ENCODE data around the gene RAB6B. TPM values are rescaled to one million over a fixed set of nuclear protein-coding genes. Genes with fewer than 3 reads are reported as not detected.

The RAB6B gene
- total RNA-seq, 1 donor from 2014 or later = 21.2 TPM

DNA sequence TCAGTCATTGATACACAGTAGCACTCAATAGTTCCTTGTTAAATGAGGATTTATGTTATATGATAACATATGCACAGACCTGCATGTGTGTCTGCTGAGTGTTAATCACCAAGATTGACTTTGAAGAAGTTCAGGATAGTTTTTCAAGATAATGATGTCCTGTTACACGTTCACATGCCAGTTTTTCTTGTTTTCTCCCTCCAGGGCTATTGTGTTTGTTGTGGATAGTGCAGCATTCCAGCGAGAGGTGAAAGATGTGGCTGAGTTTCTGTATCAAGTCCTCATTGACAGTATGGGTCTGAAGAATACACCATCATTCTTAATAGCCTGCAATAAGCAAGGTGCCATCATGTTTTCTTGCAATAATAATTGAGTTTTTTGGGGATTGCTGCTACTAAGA is 80.3 kb downstream of the RAB6B start:
- Mint-ChIP-seq H3K9me3 (no peaks in the 10 kb centered on the region), H3K27me3 (no peaks in the 10 kb centered on the region), H3K4me3 (peak overlapping the region; percentile 5), H3K4me1 (ENCODE audit: unreplicated experiment) (no peaks in the 10 kb centered on the region), H3K27ac (peak overlapping the region; percentile 0), H3K36me3 (peaks cover 26% of the 10 kb centered on the region)
- no peak for DNase-seq (ENCODE audit: extremely low spot score, unreplicated experiment)
- TF ChIP-seq, protein P1, sequence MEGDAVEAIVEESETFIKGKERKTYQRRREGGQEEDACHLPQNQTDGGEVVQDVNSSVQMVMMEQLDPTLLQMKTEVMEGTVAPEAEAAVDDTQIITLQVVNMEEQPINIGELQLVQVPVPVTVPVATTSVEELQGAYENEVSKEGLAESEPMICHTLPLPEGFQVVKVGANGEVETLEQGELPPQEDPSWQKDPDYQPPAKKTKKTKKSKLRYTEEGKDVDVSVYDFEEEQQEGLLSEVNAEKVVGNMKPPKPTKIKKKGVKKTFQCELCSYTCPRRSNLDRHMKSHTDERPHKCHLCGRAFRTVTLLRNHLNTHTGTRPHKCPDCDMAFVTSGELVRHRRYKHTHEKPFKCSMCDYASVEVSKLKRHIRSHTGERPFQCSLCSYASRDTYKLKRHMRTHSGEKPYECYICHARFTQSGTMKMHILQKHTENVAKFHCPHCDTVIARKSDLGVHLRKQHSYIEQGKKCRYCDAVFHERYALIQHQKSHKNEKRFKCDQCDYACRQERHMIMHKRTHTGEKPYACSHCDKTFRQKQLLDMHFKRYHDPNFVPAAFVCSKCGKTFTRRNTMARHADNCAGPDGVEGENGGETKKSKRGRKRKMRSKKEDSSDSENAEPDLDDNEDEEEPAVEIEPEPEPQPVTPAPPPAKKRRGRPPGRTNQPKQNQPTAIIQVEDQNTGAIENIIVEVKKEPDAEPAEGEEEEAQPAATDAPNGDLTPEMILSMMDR (conservative IDR thresholded peaks at IDR 0.05) = no peak

DNA sequence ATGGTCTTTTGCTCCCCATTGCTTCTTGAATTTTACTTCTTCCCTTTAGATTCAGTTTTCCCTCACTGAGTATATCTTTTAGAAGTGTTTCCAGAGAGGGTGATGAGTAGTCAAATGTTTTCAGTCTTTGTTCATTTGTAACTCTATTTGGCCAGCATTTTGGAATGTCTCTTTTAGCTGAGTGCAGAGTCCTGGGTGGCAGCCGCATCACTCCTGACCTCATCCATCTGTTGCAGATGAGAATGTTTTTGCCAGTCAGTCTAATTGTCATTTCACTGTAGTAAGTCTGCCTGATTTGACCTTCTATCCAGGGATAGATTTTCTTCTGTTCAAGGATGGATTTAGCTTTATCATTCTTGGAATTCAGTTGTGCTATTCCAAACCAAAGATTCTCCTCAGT is 82.8 kb downstream of the RAB6B start:
- no peak for DNase-seq (ENCODE audit: extremely low spot score, unreplicated experiment)
- no peak overlapping the region for H3K27ac Mint-ChIP-seq
- peaks cover 4% of the 10 kb centered on the region for H3K4me1 Mint-ChIP-seq (ENCODE audit: unreplicated experiment)
- TF ChIP-seq, protein P1 (conservative IDR thresholded peaks at IDR 0.05) = no peak
- no peak overlapping the region for H3K4me3 Mint-ChIP-seq
- H3K9me3 Mint-ChIP-seq = no peaks in the 10 kb centered on the region
- peaks cover 42% of the 10 kb centered on the region for H3K36me3 Mint-ChIP-seq
- H3K27me3 Mint-ChIP-seq = no peaks in the 10 kb centered on the region

DNA sequence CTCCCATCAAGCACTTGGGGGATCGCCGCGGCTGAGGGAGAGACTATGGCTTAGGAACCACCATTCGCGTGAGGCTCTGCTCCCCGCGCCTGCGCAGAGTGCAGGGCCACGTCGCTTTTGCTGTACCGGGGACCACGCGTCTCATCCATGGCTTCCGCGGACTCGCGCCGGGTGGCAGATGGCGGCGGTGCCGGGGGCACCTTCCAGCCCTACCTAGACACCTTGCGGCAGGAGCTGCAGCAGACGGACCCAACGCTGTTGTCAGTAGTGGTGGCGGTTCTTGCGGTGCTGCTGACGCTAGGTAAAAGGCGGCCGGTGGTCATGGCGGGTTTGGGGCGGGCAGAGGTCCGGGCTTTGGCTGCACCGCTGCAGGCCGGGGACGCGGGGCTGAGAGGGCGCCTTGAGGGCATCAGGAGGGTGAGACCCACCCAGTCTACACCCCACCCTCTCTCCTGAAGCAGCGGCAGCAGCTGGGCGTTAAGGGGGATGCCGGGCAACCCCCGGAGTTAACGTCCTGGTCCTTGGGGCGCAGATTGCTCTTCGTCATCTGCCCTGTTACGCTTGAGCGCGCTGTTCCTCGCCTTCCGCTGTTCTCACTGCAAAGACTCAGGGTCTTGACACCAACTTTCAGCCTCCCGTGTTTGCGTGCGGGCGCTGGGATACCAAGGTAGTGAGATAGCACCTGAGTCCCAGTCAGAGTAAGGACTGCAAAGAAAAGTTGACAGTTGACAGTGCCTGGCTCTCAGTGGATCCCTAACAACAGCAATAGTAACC is 89.8 kb downstream of the RAB6B start, which contains the start of gene SRPRB:
Gene SRPRB (plus strand): TSS at position 114 of the 774 bp plus-strand sequence. CDS start 34 bp downstream, at position 148.
- TF ChIP-seq, protein P1 (conservative IDR thresholded peaks at IDR 0.05) = no peak
- DNase-seq (ENCODE audit: extremely low spot score, unreplicated experiment) = peak; percentile 93
- no peaks in the 10 kb centered on the region for H3K9me3 Mint-ChIP-seq
- H3K36me3 Mint-ChIP-seq = peaks cover 30% of the 10 kb centered on the region
- peak within 1 kb of the TSS; percentile 93 for H3K27ac Mint-ChIP-seq
- peak within 1 kb of the TSS; percentile 97 for H3K4me3 Mint-ChIP-seq
- H3K27me3 Mint-ChIP-seq = peaks cover 17% of the 10 kb centered on the region
- H3K4me1 Mint-ChIP-seq (ENCODE audit: unreplicated experiment) = peaks cover 18% of the 10 kb centered on the region

DNA sequence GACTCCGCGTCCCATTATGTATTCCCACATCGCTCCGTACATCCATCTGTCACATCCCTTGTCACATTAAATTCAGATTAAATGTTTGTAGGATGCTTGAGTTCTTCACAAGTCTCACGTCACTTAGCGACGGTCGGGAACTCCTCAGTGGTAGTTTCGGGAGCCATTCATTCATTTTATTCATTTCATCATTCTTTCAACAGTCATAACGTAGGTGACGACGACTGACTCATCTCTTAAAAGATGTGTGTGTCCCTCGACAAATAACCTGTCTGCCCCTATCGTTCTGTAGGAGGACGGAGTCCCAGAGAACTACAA is 90.3 kb downstream of the RAB6B start:
- Mint-ChIP-seq H3K27ac (peak overlapping the region; percentile 93), H3K27me3 (peaks cover 23% of the 10 kb centered on the region), H3K9me3 (no peaks in the 10 kb centered on the region), H3K4me1 (ENCODE audit: unreplicated experiment) (peaks cover 18% of the 10 kb centered on the region), H3K4me3 (peak overlapping the region; percentile 97), H3K36me3 (peaks cover 25% of the 10 kb centered on the region)
- DNase-seq (ENCODE audit: extremely low spot score, unreplicated experiment) = no peak
- TF ChIP-seq, protein P1 (conservative IDR thresholded peaks at IDR 0.05) = no peak

DNA sequence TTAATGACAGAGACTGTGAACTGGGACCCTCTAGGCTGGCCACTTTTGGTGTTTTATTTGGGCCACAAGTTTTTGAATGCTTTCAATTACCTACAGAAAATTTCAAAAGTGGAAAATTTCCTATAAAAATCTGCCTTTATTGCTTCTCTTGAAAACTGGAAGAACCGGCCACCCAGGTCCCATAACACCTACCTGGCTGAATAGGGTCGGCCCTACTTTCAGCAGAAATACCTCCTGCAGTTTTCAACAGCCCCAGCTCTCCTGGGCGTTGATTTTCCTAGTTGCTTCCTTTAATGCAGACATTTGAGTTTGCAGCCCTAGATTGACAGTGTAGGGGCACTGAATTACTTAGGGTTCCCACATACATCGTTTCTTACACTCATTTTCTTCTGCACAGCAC is 90.8 kb downstream of the RAB6B start:
- no peak for DNase-seq (ENCODE audit: extremely low spot score, unreplicated experiment)
- peaks cover 20% of the 10 kb centered on the region for H3K36me3 Mint-ChIP-seq
- H3K27me3 Mint-ChIP-seq = peaks cover 27% of the 10 kb centered on the region
- H3K27ac Mint-ChIP-seq = peak overlapping the region; percentile 93
- peaks cover 18% of the 10 kb centered on the region for H3K4me1 Mint-ChIP-seq (ENCODE audit: unreplicated experiment)
- H3K4me3 Mint-ChIP-seq = peak overlapping the region; percentile 97
- TF ChIP-seq, protein P1 (conservative IDR thresholded peaks at IDR 0.05) = no peak
- no peaks in the 10 kb centered on the region for H3K9me3 Mint-ChIP-seq
